Adrenal gland (tissue), 12 donors: ENCODE results near the gene KCNMB2. TPM values are rescaled to one million over a fixed set of nuclear protein-coding genes. Genes with fewer than 3 reads are reported as not detected.
"Not testable (repeated sequence)": the region's sequence is repeated elsewhere in the genome, so short reads cannot be mapped to it uniquely, and the experiment has no call there.

Experiments
- DNase-seq, 7 donors: peaks; one replicate each; pipeline ENCODE4 v3.0.0-alpha.2; 2019 to 2020
- H3K27ac ChIP-seq, 5 donors: fragments of 200-600 bp; sonication (generic) in 4 of 5; 1 replicate in 3 of 5; 2 replicates in 2 of 5; pipeline versions ENCODE4 v1.5.1 to v1.8.0; 2016 to 2020; ENCODE audit warnings: mild to moderate bottlenecking in 1 of 5
- H3K27me3 ChIP-seq: fragments of 200-600 bp; 2 replicates; pipeline ENCODE4 v1.8.0; 2021
- H3K36me3 ChIP-seq, 2 donors: fragments of 200-600 bp; replicated peaks in 1 of 2; 1 replicate in 1 of 2; 2 replicates in 1 of 2; pipeline versions ENCODE4 v1.5.1 to v1.8.0; 2018 to 2022
- H3K4me1 ChIP-seq, 2 donors: fragments of 200-600 bp; replicated peaks in 1 of 2; 1 replicate in 1 of 2; 2 replicates in 1 of 2; pipeline versions ENCODE4 v1.5.1 to v1.8.0; 2018 to 2021
- H3K4me3 ChIP-seq, 4 donors: fragments of 200-600 bp; sonication (generic) in 3 of 4; one replicate each; pipeline ENCODE4 v1.5.1; 2016 to 2018
- H3K9me3 ChIP-seq, 3 donors: fragments of 200-600 bp; sonication (generic) in 1 of 3; replicated peaks in 1 of 3; 1 replicate in 2 of 3; 2 replicates in 1 of 3; pipeline versions ENCODE4 v1.5.1 to v1.8.0; 2016 to 2021
- POLR2A ChIP-seq, 2 donors: fragments of 450-650 bp; IDR thresholded peaks; one replicate each; pipeline ENCODE4 v1.6.1; 2017; ENCODE audit warnings: antibody characterized with exemption in 2 of 2, mild to moderate bottlenecking in 2 of 2, moderate library complexity in 1 of 2
- WGBS, 4 donors: extraction: QIAGEN DNeasy Blood & Tissue Kit in 2 of 4; methylation state at CpG; one replicate each; pipeline versions ENCODE4 v1.1.5 to v1.1.7; 2013 to 2017; 5-methylcytosine and 5-hydroxymethylcytosine counted together
- intact Hi-C, 2 donors: fragments of 100-400 bp; cut with DNase I; formaldehyde crosslinking; loops; one replicate each; pipeline versions ENCODE4 v1.14.1 to v1.15.0; 2022 to 2023
- polyA plus RNA-seq, 3 donors: library from polyadenylated mRNA; stranded (reverse); fragments of 200-250 nt in 2 of 3; fragments of 350-450 nt in 1 of 3; fragmentation: Illumina TruSeq in 1 of 3; extraction: RNeasy Lipid Tissue Mini Kit (QIAGEN cat#74804) in 1 of 3; gene quantifications; one replicate each; pipeline ENCODE4 v1.2.3, GENCODE V29; 2013 to 2014
- total RNA-seq, 9 donors: library from RNA; depleted of rRNA in 4 of 9; stranded (reverse); fragments of >200 nt in 4 of 9; fragments of 120-200 nt in 1 of 9; fragmentation: NEBNext Ultra II Directional in 1 of 9; extraction: Animal tissue kit (Norgen Biotek cat#: 25700) in 1 of 9; gene quantifications; one replicate each; pipeline versions ENCODE4 v1.1.0 to v1.2.4, GENCODE V29; 2013 to 2023
- TF ChIP-seq, protein P1 (sequence below), 6 experiments: fragments of 450-650 bp in 4 of 6; fragments of 200-600 bp in 2 of 6; sonication (generic) in 1 of 6; IDR thresholded peaks; 1 replicate in 5 of 6; 2 replicates in 1 of 6; pipeline versions ENCODE4 v1.5.1 to v1.8.0; 2016 to 2021; ENCODE audit warnings: antibody characterized with exemption in 6 of 6, mild to moderate bottlenecking in 2 of 6, moderate library complexity in 1 of 6
- donor health status: healthy with polysubstance abuse.
- donor health status: Bipolar disorder and iron deficiency.
- donor health status: DM: yes; HTN: yes; CAD: no.
- donor health status: DM: no; HTN: no; CAD: no.
- donor health status: DM: no; HTN: no; CAD: no.
- donor health status: DM: yes; HTN: yes; CAD: no.

Gene KCNMB2
- total and polyA plus RNA-seq, 12 donors = 0.58 to 8.6 (median 2.9) TPM; not detected in 3

DNA sequence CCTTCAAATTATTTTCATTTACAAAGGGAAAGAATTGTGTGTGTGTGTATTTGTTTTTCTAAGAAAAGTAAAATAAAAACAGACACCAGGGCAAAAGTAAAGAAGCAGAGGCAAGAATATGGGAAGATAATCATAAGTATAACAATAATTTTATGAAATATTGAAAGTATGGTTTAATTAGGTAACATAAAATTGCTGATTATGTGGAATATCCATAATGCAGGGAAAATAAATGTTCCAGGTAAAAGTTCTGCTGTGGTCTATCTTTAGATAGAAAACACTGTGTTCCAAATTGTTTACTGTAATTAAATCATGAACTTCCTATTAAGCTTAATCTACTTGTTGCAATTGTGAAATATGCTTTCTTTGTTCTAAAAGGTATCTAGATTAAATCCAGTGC, 25.7 kb upstream of the KCNMB2 start:
- intact Hi-C loops = no loop called here
- H3K4me1 ChIP-seq = no peaks in the 10 kb centered on the region
- H3K36me3 ChIP-seq = no peaks in the 10 kb centered on the region
- H3K4me3 ChIP-seq = no peak overlapping the region
- no peaks in the 10 kb centered on the region for H3K9me3 ChIP-seq
- H3K27ac ChIP-seq = no peak overlapping the region
- DNase-seq = no peak
- TF ChIP-seq, protein P1, sequence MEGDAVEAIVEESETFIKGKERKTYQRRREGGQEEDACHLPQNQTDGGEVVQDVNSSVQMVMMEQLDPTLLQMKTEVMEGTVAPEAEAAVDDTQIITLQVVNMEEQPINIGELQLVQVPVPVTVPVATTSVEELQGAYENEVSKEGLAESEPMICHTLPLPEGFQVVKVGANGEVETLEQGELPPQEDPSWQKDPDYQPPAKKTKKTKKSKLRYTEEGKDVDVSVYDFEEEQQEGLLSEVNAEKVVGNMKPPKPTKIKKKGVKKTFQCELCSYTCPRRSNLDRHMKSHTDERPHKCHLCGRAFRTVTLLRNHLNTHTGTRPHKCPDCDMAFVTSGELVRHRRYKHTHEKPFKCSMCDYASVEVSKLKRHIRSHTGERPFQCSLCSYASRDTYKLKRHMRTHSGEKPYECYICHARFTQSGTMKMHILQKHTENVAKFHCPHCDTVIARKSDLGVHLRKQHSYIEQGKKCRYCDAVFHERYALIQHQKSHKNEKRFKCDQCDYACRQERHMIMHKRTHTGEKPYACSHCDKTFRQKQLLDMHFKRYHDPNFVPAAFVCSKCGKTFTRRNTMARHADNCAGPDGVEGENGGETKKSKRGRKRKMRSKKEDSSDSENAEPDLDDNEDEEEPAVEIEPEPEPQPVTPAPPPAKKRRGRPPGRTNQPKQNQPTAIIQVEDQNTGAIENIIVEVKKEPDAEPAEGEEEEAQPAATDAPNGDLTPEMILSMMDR (IDR thresholded peaks at IDR 0.05) = no peak
- no peak for TF ChIP-seq POLR2A (IDR thresholded peaks at IDR 0.05)
- no peaks in the 10 kb centered on the region for H3K27me3 ChIP-seq

- TF ChIP-seq POLR2A (IDR thresholded peaks at IDR 0.05) = no peak
- TF ChIP-seq, protein P1 (IDR thresholded peaks at IDR 0.05) = no peak
- DNase-seq = no peak
- no peak overlapping the region for H3K4me3 ChIP-seq
- H3K4me1 ChIP-seq = no peaks in the 10 kb centered on the region
- no peak overlapping the region for H3K27ac ChIP-seq
- H3K9me3 ChIP-seq = no peaks in the 10 kb centered on the region
- intact Hi-C loops = no loop called here
- no peaks in the 10 kb centered on the region for H3K27me3 ChIP-seq
- WGBS, 4 donors = 69 to 77% (median 75%) methylated on average over 5 of the region's 5 CpGs
- no peaks in the 10 kb centered on the region for H3K36me3 ChIP-seq
Observed at GRCh38 chr3:178512647-178513046, 23.6 kb upstream of the KCNMB2 start.

- 61 to 76% (median 62%) methylated on average over 3 of the region's 3 CpGs for WGBS, 4 donors
- no peak for DNase-seq
Observed at GRCh38 chr3:178513546-178514380, 22.5 kb upstream of the KCNMB2 start.

DNA sequence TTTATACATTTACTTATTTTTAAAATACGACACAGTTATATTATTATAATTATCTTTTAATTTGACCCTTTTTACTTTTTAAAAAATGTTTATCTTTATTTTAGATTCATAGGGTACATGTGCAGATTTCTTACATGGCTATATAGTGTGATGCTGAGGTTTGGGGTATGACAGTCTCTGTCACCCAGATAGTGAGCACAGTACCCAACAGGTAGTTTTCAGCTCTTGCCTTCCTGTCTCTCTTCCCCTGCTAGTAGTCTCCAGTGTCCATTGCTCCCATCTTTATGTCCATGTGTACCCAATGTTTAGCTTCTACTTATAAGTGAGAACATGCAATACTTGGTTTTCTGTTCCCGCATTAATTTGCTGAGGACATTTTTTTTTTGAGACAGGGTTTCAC, 21.8 kb upstream of the KCNMB2 start:
- Histone ChIP-seq H3K27ac (no peak overlapping the region), H3K9me3 (no peaks in the 10 kb centered on the region), H3K27me3 (no peaks in the 10 kb centered on the region), H3K36me3 (no peaks in the 10 kb centered on the region), H3K4me3 (no peak overlapping the region), H3K4me1 (no peaks in the 10 kb centered on the region)
- 77 to 90% (median 80%) methylated on average over 2 of the region's 2 CpGs for WGBS, 4 donors
- TF ChIP-seq, protein P1 (IDR thresholded peaks at IDR 0.05) = no peak
- TF ChIP-seq POLR2A (IDR thresholded peaks at IDR 0.05) = no peak
- no peak for DNase-seq
- intact Hi-C loops = no loop called here

More at GRCh38 chr3:178513546-178514380, 22.5 kb upstream of the KCNMB2 start:
- H3K4me3 ChIP-seq = no peak overlapping the region
- H3K27ac ChIP-seq = no peak overlapping the region
- H3K9me3 ChIP-seq = no peaks in the 10 kb centered on the region
- intact Hi-C loops = no loop called here
- TF ChIP-seq POLR2A (IDR thresholded peaks at IDR 0.05) = no peak
- TF ChIP-seq, protein P1 (IDR thresholded peaks at IDR 0.05) = no peak
- no peaks in the 10 kb centered on the region for H3K36me3 ChIP-seq
- no peaks in the 10 kb centered on the region for H3K4me1 ChIP-seq
- no peaks in the 10 kb centered on the region for H3K27me3 ChIP-seq

DNA sequence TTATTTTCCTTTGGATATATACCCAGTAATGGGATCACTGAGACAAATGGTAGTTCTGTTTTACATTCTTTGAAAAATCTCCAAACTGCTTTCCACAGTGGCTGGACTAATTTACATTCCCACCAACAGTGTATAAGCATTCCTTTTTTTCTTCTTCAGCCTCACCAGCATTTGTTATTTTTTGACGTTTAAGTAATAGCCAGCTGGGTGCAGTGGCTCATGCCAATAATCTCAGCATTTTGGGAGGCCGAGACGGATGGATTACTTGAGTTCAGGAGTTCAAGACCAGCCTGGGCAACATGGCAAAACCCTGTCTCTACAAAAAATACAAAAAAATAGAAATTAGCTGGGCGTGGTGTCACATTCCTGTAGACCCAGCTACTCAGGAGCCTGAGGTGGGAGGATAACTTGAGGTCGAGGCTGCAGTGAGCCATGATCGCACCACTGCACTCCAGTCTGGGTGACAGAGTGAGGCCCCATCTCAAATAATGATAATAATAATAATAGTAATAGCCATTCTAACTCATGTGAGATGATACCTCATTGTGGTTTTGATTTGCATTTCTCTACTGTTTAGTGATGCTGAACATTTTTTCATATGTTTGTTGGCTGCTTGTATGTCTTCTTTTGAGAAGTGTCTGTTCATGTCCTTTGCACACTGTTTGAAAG, 21.0 kb upstream of the KCNMB2 start:
- intact Hi-C loops = not testable (repeated sequence)

More for the DNA sequence above, 21.0 kb upstream of the KCNMB2 start:
- H3K27ac ChIP-seq, H3K4me3 ChIP-seq, H3K36me3 ChIP-seq, H3K27me3 ChIP-seq, H3K9me3 ChIP-seq, DNase-seq, H3K4me1 ChIP-seq: not testable (repeated sequence)
- WGBS, 4 donors = 74 to 83% (median 78%) methylated on average over 6 of the region's 6 CpGs
